Stimulated activated naive CD8-positive, alpha-beta T cell treated with anti-CD3 and anti-CD28 coated beads, Interleukin-15, amount 100 ng/mL, for 72 hours (primary cell): ENCODE measurements around the gene YWHAE.

Experiments used
- ATAC-seq: fragments of 150-1000 bp; cut with Tn5 transposase; 2 replicates; pipeline ENCODE4 v1.10.0; 2021; ENCODE audit warnings: mild to moderate bottlenecking, moderate library complexity
- DNase-seq, 2 donors: peaks; one replicate each; pipeline ENCODE4 v3.0.0; 2021 to 2022
- H3K27ac Mint-ChIP-seq, 2 donors: one replicate each; pipeline ENCODE4 v1.8.0; 2022; ENCODE audit warnings: mild to moderate bottlenecking in 2 of 2, mixed read lengths in 2 of 2, moderate library complexity in 2 of 2
- H3K27me3 Mint-ChIP-seq: one replicate; pipeline ENCODE4 v1.8.0; 2022; ENCODE audit warnings: mixed read lengths
- H3K4me1 Mint-ChIP-seq: one replicate; pipeline ENCODE4 v1.8.0; 2022; ENCODE audit warnings: mild to moderate bottlenecking, mixed read lengths
- H3K4me3 Mint-ChIP-seq, 2 donors: one replicate each; pipeline ENCODE4 v1.8.0; 2022; ENCODE audit warnings: mild to moderate bottlenecking in 2 of 2, mixed read lengths in 2 of 2, moderate library complexity in 1 of 2
- H3K9me3 Mint-ChIP-seq, 2 donors: one replicate each; pipeline ENCODE4 v1.8.0; 2022; ENCODE audit warnings: mixed read lengths in 2 of 2

YWHAE gene

DNA sequence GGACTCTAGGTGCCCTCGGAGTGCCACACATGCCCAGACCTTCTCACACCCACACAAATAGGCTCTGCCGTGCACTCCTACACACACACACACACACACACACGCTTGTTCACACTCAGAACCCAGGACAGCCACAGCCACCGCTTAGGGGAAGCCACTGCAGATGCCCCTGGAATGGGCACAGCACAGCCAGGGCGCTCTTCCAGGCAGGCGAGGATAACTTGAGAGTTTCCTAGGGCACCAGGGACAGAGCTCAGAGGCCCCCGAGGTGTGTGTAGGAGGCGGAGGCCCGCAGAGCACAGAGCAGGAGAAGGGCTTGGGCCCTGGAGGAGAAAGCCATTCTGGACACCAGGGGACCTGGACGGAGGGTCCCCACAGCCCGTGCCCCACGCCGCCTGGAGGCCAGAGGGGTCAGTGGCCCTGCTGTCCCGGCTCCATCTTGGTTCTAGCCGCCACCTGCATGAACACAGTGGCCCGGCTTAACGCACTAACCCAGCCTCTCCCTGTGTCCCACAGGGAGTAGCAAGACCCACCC, 99.6 kb downstream of the YWHAE start:
- Mint-ChIP-seq H3K4me1 (peaks cover 24% of the 10 kb centered on the region), H3K4me3 (no peak overlapping the region), H3K27ac (no peak overlapping the region), H3K27me3 (peaks cover 72% of the 10 kb centered on the region), H3K9me3 (no peaks in the 10 kb centered on the region)
- ATAC-seq, result no peak
- no peak for DNase-seq

DNA sequence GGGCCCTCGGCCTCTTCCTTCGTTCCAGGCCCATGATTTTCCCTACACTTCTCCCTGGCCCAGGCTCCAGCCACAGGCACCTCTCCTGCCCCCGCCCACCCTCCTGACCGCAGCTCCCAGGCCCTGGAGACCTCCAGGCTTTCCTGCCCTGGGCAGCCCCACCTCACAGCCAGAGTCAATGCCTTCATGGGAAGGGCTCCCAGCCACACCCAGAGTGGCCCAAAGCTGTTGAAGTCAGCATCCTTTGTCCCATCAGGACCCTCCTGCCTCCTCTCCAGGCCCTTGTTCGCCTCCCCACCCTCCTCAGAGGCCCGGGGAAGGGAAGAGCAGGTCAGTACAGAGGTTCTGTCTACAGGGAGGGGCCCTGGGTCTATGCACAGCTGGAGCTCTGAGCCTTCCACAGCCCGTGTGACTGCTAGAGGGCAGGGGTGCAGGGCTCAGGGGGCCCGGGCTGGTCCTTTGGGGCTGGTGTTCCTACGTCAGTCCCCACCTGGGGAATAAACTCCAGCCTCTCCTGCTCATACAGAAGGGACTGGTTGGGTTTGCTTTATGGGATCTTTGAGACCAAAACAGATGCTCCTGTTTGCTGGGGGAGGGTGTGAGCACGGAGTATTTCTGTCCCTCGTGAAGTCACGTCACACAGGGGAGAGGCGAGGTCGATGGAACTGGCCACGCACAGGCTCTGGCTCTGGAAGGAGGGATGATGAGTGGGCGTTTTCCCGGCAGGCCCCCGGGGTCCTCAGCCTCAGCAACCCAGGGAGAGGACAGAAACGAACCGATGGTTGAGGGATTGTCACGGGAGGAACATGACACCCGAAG, 100.3 kb downstream of the YWHAE start:
- Mint-ChIP-seq H3K9me3 (no peaks in the 10 kb centered on the region), H3K27me3 (peaks cover 66% of the 10 kb centered on the region), H3K27ac (no peak overlapping the region), H3K4me1 (peaks cover 30% of the 10 kb centered on the region), H3K4me3 (no peak overlapping the region)
- no peak for ATAC-seq
- no peak for DNase-seq

DNA sequence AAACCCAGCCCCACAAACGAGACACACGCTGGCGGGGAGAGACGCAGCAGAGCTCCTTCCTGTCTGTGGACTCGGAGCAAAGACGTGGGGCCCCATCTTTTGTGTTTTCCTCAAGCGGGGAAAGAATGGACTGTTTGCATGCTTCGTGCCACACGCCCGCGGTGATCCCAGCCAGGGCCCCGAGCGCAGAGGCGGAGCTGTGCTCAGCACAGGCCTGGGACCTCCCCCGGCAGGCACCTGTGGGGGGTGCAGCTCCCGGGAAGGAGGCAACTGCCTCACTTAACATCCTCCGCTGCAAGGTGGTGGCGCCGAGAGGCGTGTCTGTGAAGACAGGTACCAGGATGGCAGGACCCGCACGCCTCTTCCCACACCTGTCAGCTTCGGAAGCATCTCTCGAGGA, 101.4 kb downstream of the YWHAE start:
- H3K4me1 Mint-ChIP-seq, result peaks cover 42% of the 10 kb centered on the region
- peak overlapping the region in 1 of 2 donors; percentile 80 for H3K27ac Mint-ChIP-seq
- peaks cover 1 to 3% of the 10 kb centered on the region in 2 donors for H3K9me3 Mint-ChIP-seq
- ATAC-seq (peak; percentile 29), DNase-seq (peak in 1 of 2 donors; percentile 33)
- peak overlapping the region in 1 of 2 donors; percentile 59 for H3K4me3 Mint-ChIP-seq
- peaks cover 59% of the 10 kb centered on the region for H3K27me3 Mint-ChIP-seq
